ENCODE data around the gene CLPTM1L. TPM values are rescaled to one million over a fixed set of nuclear protein-coding genes. Genes with fewer than 3 reads are reported as not detected.

CLPTM1L gene
- total and polyA plus RNA-seq, 2 donors (not counting 1 experiment from before 2014, with no cell fraction given), result 78.4 to 99.9 TPM

GRCh38 chr5:1288439-1289335, 56.2 kb downstream of the CLPTM1L start:
- DNase-seq, result no peak
- 96% methylated on average over 25 of the region's 37 CpGs for WGBS (ENCODE audit: insufficient coverage)

DNA sequence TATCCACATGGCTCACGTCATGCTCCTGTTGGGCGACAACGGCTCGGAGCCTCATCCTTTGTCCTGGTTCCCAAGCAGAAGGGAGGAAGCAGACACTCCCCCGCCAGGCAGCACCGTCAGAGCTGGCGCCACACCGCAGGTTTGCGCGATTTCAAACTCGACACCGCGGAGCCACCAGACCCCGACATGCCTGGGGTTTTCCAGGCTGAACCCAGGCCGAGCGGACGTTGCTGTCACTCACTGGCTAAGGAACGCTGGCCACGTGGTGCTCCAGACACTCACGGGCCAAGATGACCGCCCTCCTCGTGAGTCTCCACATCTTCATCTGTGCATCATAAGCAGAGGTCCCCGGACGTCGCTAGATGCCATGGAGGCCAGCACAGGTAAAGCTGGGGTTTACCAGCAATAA, 59.0 kb downstream of the CLPTM1L start:
- Mint-ChIP-seq H3K4me1 (no peaks in the 10 kb centered on the region), H3K9me3 (ENCODE audit: insufficient read depth) (peaks cover 2% of the 10 kb centered on the region), H3K27me3 (peaks cover 8% of the 10 kb centered on the region), H3K4me3 (no peak overlapping the region), H3K27ac (no peak overlapping the region)
- no peak overlapping the region for H3K4me2 ChIP-seq (replicated peaks; ENCODE audit: low read depth, low read length, poor library complexity, severe bottlenecking)
- ChIA-PET CTCF (no interaction called here), POLR2A (no interaction called here)
- H3K9ac ChIP-seq (ENCODE audit: low read length), result no peak overlapping the region
- peaks cover 0 to 9% (median 1%) of the 10 kb centered on the region in 3 donors for H3K9me3 ChIP-seq (ENCODE audit: control extremely low read depth in 1 of 3, control insufficient read depth in 2 of 3, insufficient read depth in 1 of 3, low read length in 2 of 3)
- TF ChIP-seq, protein P1, sequence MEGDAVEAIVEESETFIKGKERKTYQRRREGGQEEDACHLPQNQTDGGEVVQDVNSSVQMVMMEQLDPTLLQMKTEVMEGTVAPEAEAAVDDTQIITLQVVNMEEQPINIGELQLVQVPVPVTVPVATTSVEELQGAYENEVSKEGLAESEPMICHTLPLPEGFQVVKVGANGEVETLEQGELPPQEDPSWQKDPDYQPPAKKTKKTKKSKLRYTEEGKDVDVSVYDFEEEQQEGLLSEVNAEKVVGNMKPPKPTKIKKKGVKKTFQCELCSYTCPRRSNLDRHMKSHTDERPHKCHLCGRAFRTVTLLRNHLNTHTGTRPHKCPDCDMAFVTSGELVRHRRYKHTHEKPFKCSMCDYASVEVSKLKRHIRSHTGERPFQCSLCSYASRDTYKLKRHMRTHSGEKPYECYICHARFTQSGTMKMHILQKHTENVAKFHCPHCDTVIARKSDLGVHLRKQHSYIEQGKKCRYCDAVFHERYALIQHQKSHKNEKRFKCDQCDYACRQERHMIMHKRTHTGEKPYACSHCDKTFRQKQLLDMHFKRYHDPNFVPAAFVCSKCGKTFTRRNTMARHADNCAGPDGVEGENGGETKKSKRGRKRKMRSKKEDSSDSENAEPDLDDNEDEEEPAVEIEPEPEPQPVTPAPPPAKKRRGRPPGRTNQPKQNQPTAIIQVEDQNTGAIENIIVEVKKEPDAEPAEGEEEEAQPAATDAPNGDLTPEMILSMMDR (IDR thresholded peaks at IDR 0.05), result no peak
- no peak for TF ChIP-seq EZH2 (IDR thresholded peaks at IDR 0.05; ENCODE audit: borderline replicate concordance, insufficient read depth, low read depth, low read length, poor library complexity, severe bottlenecking)
- H3K27ac ChIP-seq (ENCODE audit: low read length in 2 of 2), result no peak overlapping the region
- intact Hi-C loops (cut with micrococcal nuclease), result no loop called here
- H3K27me3 ChIP-seq (replicated peaks in 1 of 4; ENCODE audit: control extremely low read depth in 1 of 4, control insufficient read depth in 3 of 4, insufficient read depth in 4 of 4, low read length in 3 of 4), result no peaks in the 10 kb centered on the region
- H3K4me1 ChIP-seq (ENCODE audit: control insufficient read depth in 2 of 2, insufficient read depth in 2 of 2, low read length in 2 of 2), result no peaks in the 10 kb centered on the region
- H4K20me1 ChIP-seq (ENCODE audit: control insufficient read depth, insufficient read depth, low read length, poor library complexity, severe bottlenecking), result no peaks in the 10 kb centered on the region
- DNase-seq (no peak), ATAC-seq (ENCODE audit: low read depth) (no peak)
- H2AFZ ChIP-seq (ENCODE audit: insufficient read depth, low read depth, low read length, poor library complexity, severe bottlenecking), result no peak overlapping the region
- no peaks in the 10 kb centered on the region for H3K79me2 ChIP-seq (ENCODE audit: control insufficient read depth, insufficient read depth, low read length)
- 97% methylated on average over 25 of the region's 25 CpGs for WGBS (ENCODE audit: insufficient coverage)
- no peak overlapping the region for H3K4me3 ChIP-seq (ENCODE audit: control extremely low read depth in 1 of 5, extremely low read depth in 1 of 5, insufficient read depth in 1 of 5, low read depth in 2 of 5, low read length in 4 of 5)
- no peaks in the 10 kb centered on the region for H3K36me3 ChIP-seq (replicated peaks in 1 of 2; ENCODE audit: control extremely low read depth in 1 of 2, control insufficient read depth in 1 of 2, extremely low read depth in 1 of 2, insufficient read depth in 2 of 2, low read length in 1 of 2)

More at GRCh38 chr5:1288439-1289335, 56.2 kb downstream of the CLPTM1L start:
- peaks cover 0 to 2% (median 0%) of the 10 kb centered on the region in 4 experiments for H3K27me3 ChIP-seq (replicated peaks in 1 of 4; ENCODE audit: control extremely low read depth in 1 of 4, control insufficient read depth in 3 of 4, insufficient read depth in 4 of 4, low read length in 3 of 4)
- no peak overlapping the region for H3K9ac ChIP-seq (ENCODE audit: low read length)
- no peak for TF ChIP-seq EZH2 (IDR thresholded peaks at IDR 0.05; ENCODE audit: borderline replicate concordance, insufficient read depth, low read depth, low read length, poor library complexity, severe bottlenecking)
- TF ChIP-seq, protein P1 (IDR thresholded peaks at IDR 0.05), result no peak
- POLR2A ChIA-PET, result no interaction called here
- peaks cover 0 to 9% (median 1%) of the 10 kb centered on the region in 3 donors for H3K9me3 ChIP-seq (ENCODE audit: control extremely low read depth in 1 of 3, control insufficient read depth in 2 of 3, insufficient read depth in 1 of 3, low read length in 2 of 3)
- peaks cover 8% of the 10 kb centered on the region for H3K27me3 Mint-ChIP-seq
- H3K36me3 ChIP-seq (replicated peaks in 1 of 2; ENCODE audit: control extremely low read depth in 1 of 2, control insufficient read depth in 1 of 2, extremely low read depth in 1 of 2, insufficient read depth in 2 of 2, low read length in 1 of 2), result no peaks in the 10 kb centered on the region
- H3K9me3 Mint-ChIP-seq (ENCODE audit: insufficient read depth), result peaks cover 2% of the 10 kb centered on the region
- CTCF ChIA-PET, result no interaction called here
- H3K4me2 ChIP-seq (replicated peaks; ENCODE audit: low read depth, low read length, poor library complexity, severe bottlenecking), result no peak overlapping the region
- H3K4me1 ChIP-seq (ENCODE audit: control insufficient read depth in 2 of 2, insufficient read depth in 2 of 2, low read length in 2 of 2), result peaks cover 0 to under 1% of the 10 kb centered on the region in 2 donors
- no peak overlapping the region for H3K4me3 Mint-ChIP-seq
- no peaks in the 10 kb centered on the region for H3K79me2 ChIP-seq (ENCODE audit: control insufficient read depth, insufficient read depth, low read length)
- no peak for ATAC-seq (ENCODE audit: low read depth)
- no peak overlapping the region for H3K27ac Mint-ChIP-seq
- no peak overlapping the region for H2AFZ ChIP-seq (ENCODE audit: insufficient read depth, low read depth, low read length, poor library complexity, severe bottlenecking)
- no peak overlapping the region for H3K4me3 ChIP-seq (ENCODE audit: control extremely low read depth in 1 of 5, extremely low read depth in 1 of 5, insufficient read depth in 1 of 5, low read depth in 2 of 5, low read length in 4 of 5)
- peaks cover 4% of the 10 kb centered on the region for H3K4me1 Mint-ChIP-seq
- no peaks in the 10 kb centered on the region for H4K20me1 ChIP-seq (ENCODE audit: control insufficient read depth, insufficient read depth, low read length, poor library complexity, severe bottlenecking)
- intact Hi-C loops (cut with micrococcal nuclease), result no loop called here
- H3K27ac ChIP-seq (ENCODE audit: low read length in 2 of 2), result no peak overlapping the region
